Heart right ventricle (tissue), 16 donors: ENCODE data around the gene DNAH3. TPM values are rescaled to one million over a fixed set of nuclear protein-coding genes. Genes with fewer than 3 reads are reported as not detected.

ENCODE experiments used
- ATAC-seq, 8 donors: fragments of 200-7000 bp; cut with Tn5 transposase; one replicate each; pipeline ENCODE4 v1.9.1; 2020; ENCODE audit warnings: mild to moderate bottlenecking in 8 of 8, moderate library complexity in 8 of 8, moderate number of reproducible peaks in 1 of 8
- DNase-seq, 2 donors: peaks; one replicate each; pipeline ENCODE4 v3.0.0-alpha.2; 2020
- H3K27ac ChIP-seq, 10 donors: fragments of 200-600 bp; sonication (generic) in 2 of 10; one replicate each; pipeline versions ENCODE4 v1.5.0 to v1.8.0; 2020 to 2022; ENCODE audit warnings: mild to moderate bottlenecking in 3 of 10
- H3K27me3 ChIP-seq, 7 donors: fragments of 200-600 bp; one replicate each; pipeline ENCODE4 v1.8.0; 2021 to 2022; ENCODE audit warnings: mild to moderate bottlenecking in 2 of 7
- H3K36me3 ChIP-seq, 9 donors: fragments of 200-600 bp; sonication (generic) in 1 of 9; one replicate each; pipeline versions ENCODE4 v1.5.0 to v1.8.0; 2020 to 2022; ENCODE audit warnings: mild to moderate bottlenecking in 2 of 9
- H3K4me1 ChIP-seq, 9 donors: fragments of 200-600 bp; sonication (generic) in 1 of 9; one replicate each; pipeline versions ENCODE4 v1.5.0 to v1.8.0; 2020 to 2022; ENCODE audit warnings: mild to moderate bottlenecking in 4 of 9
- H3K4me3 ChIP-seq, 10 donors: fragments of 200-600 bp; sonication (generic) in 2 of 10; one replicate each; pipeline versions ENCODE4 v1.5.0 to v1.8.0; 2020 to 2022; ENCODE audit warnings: mild to moderate bottlenecking in 7 of 10, moderate library complexity in 2 of 10
- H3K9me3 ChIP-seq, 11 donors: fragments of 200-600 bp in 10 of 11; sonication (generic) in 2 of 11; one replicate each; pipeline versions ENCODE4 v1.5.0 to v1.8.0; 2013 to 2022; ENCODE audit warnings: mild to moderate bottlenecking in 2 of 11, control low read depth in 1 of 11, moderate library complexity in 1 of 11
- CTCF ChIP-seq, 9 donors: fragments of 200-600 bp; sonication (generic) in 2 of 9; IDR thresholded peaks; one replicate each; pipeline versions ENCODE4 v1.5.0 to v1.8.0; 2021 to 2022; ENCODE audit warnings: antibody characterized with exemption in 9 of 9, mild to moderate bottlenecking in 5 of 9, moderate library complexity in 1 of 9
- WGBS, 2 donors: extraction: QIAGEN DNeasy Blood & Tissue Kit; methylation state at CpG; one replicate each; pipeline ENCODE4 v1.1.7; 2013; ENCODE audit warnings: inconsistent platforms in 1 of 2; 5-methylcytosine and 5-hydroxymethylcytosine counted together
- intact Hi-C, 10 donors: fragments of 100-400 bp; cut with DNase I; formaldehyde crosslinking; loops; one replicate each; pipeline versions ENCODE4 v1.11.1 to v1.14.2; 2022
- polyA plus RNA-seq, 2 donors: library from polyadenylated mRNA; stranded (reverse); fragments of 200-250 nt; gene quantifications; one replicate each; pipeline ENCODE4 v1.2.3, GENCODE V29; 2013
- total RNA-seq, 10 donors: library from RNA; stranded (reverse); fragmentation: NEBNext Ultra II Directional in 3 of 10; extraction: Animal tissue kit (Norgen Biotek cat#: 25700) in 3 of 10; gene quantifications; one replicate each; pipeline versions ENCODE4 v1.2.1 to v1.2.4, GENCODE V29; 2021 to 2023
- donor health status: Arrhythmogenic right ventricular cardiomyopathy.
- donor health status: ischemic (EF 13 %, LVEDD 7.1; RV severe dilation, severe dysfunction).
- donor health status: healthy with polysubstance abuse.
- donor health status: DM: no; HTN: yes; CAD: no.
- donor health status: DM: no; HTN: no; CAD: no.
- donor health status: ischemic (EF 25% LVEDD 6.9; RV normal size, moderate dysfunction).
- donor health status: ischemic (EF 25% LVEDD 5.7; RV mildly dilated, moderate dysfunction).
- donor health status: healthy.
- donor health status: DM: yes; HTN: yes; CAD: no.
- donor health status: Ischemic cardiomyopathy.
- donor health status: ischemic (EF 35%, LVEDD 5.7; RV mildly dilated, moderate dysfunction).
- donor health status: nonischemic (EF 11% LVEDD 7.7; RV severe dilation, severe dysfunction).
- donor health status: DM: yes; HTN: yes; CAD: no.
- donor health status: PGD.
- donor health status: ischemic (EF 29% LVEDD 5.4; RV normal size, mild dysfunction).
- donor health status: nonischemic (EF 23%, LVEDD 6.1; RV moderate dilation, normal function).

The DNAH3 gene
- total and polyA plus RNA-seq, 12 donors = 0.39 to 3.7 (median 1.0) TPM; not detected in 1

GRCh38 chr16:20920091-20920490, 230.6 kb downstream of the DNAH3 start:
- intact Hi-C loops = loop anchor here in 1 of 10 donors (10.0 kb wide), 1 partner anchor 165 kb away; no protein-coding TSS in a partner anchor
- DNase-seq (no peak), ATAC-seq (no peak)
- Histone ChIP-seq H3K36me3 (peaks cover 0 to 44% (median 0%) of the 10 kb centered on the region in 9 donors), H3K27ac (no peak overlapping the region), H3K4me3 (no peak overlapping the region), H3K4me1 (peaks cover 0 to 42% (median 19%) of the 10 kb centered on the region in 9 donors), H3K27me3 (no peaks in the 10 kb centered on the region), H3K9me3 (no peaks in the 10 kb centered on the region)
- 91 to 93% methylated on average over 5 of the region's 5 CpGs for WGBS, 2 donors
- TF ChIP-seq CTCF (IDR thresholded peaks at IDR 0.05) = no peak

- ATAC-seq (peak in 7 of 8 donors; percentile 82 to 96 (median 87)), DNase-seq (peak; percentile 50 to 72)
- H3K27me3 ChIP-seq = no peaks in the 10 kb centered on the region
- no peak for TF ChIP-seq CTCF (IDR thresholded peaks at IDR 0.05)
- 41 to 47% methylated on average over 4 of the region's 4 CpGs for WGBS, 2 donors
- H3K9me3 ChIP-seq = no peaks in the 10 kb centered on the region
- intact Hi-C loops = loop anchor here in 3 of 10 donors (5.0 to 10.0 kb wide), 3 partner anchors 56 to 156 kb away; no protein-coding TSS in a partner anchor
- H3K27ac ChIP-seq = peak overlapping the region in 8 of 10 donors; percentile 47 to 72 (median 60)
- peaks cover 0 to 30% (median 0%) of the 10 kb centered on the region in 9 donors for H3K36me3 ChIP-seq
- H3K4me1 ChIP-seq = peaks cover 0 to 57% (median 21%) of the 10 kb centered on the region in 9 donors
- no peak overlapping the region for H3K4me3 ChIP-seq
These were observed 232.0 kb downstream of the DNAH3 start for GRCh38 chr16:20918486-20919239.

- WGBS, 2 donors = 84 to 98% methylated on average over 4 of the region's 4 CpGs
- Histone ChIP-seq H3K4me1 (peaks cover 0 to 74% (median 31%) of the 10 kb centered on the region in 9 donors), H3K9me3 (no peaks in the 10 kb centered on the region)
These were observed 233.7 kb downstream of the DNAH3 start for GRCh38 chr16:20916942-20917341.

More at GRCh38 chr16:20916942-20917341, 233.7 kb downstream of the DNAH3 start:
- DNase-seq (no peak), ATAC-seq (no peak)
- no peaks in the 10 kb centered on the region for H3K27me3 ChIP-seq
- H3K36me3 ChIP-seq = peaks cover 0 to 17% (median 0%) of the 10 kb centered on the region in 9 donors
- no peak for TF ChIP-seq CTCF (IDR thresholded peaks at IDR 0.05)
- H3K27ac ChIP-seq = peak overlapping the region in 1 of 10 donors; percentile 70
- intact Hi-C loops = loop anchor here in 3 of 10 donors (5.0 to 10.0 kb wide), 3 partner anchors 58 to 158 kb away; no protein-coding TSS in a partner anchor
- H3K4me3 ChIP-seq = no peak overlapping the region
